GM20431 (cell line): ENCODE results near the gene PRLH.
"Not testable (repeated sequence)": the region's sequence is repeated elsewhere in the genome, so short reads cannot be mapped to it uniquely, and the experiment has no call there.

Experiments used
- in situ Hi-C: fragments of 300-500 bp; cut with MseI, MboI; formaldehyde crosslinking; loops from one replicate; pipeline ENCODE4 v1.15.0; 2020; ENCODE audit warnings: low sequenced_read_pairs; ENCODE audit not compliant: unreplicated experiment

PRLH gene

GRCh38 chr2:237576974-237577373 lies 10.6 kb downstream of the PRLH start:
- in situ Hi-C loops = no loop called here

GRCh38 chr2:237577458-237577857 lies 11.1 kb downstream of the PRLH start:
- in situ Hi-C loops = no loop called here

DNA sequence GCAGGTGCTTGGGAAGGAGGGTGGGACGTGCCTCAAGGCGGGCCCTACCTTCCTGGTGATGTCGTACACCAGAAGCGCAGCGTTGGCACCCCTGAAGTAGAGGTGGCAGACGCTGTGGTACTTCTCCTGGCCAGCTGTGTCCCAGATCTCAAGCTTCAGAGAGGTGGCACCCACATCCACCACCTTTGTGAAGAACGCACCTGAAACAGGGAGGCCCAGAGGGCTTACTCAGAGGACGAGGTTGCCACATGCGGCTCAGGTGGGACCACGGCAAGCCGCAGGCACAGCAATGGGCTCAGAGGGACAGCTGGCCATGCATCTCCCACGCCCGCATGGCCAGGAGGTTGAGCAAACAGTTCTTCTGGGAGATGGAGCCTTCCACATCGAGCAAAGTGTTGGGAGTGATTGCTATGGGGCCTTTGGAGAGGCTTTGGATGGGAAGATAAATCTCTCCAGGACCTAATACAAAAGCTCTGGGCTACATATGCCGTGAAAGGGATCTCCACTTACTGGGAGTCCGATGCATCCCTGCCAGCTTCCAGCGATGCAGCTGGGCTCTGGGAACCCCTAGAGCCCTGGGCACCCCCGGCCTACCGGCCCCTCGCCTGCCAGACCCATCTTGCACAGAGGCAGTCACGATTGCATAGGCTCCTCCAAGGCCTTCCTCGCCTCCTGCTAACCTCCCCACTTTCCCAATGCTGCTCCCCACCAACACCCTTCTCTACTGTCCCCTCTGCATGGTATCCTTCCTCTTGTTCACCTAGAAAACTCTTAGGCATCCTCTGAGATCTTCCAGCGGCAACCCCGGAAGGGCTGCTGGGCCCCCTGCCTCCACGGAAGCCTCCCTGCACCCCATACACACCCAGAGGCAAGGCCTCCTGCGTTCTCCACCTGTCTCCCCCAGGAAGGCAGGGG lies 11.8 kb downstream of the PRLH start:
- in situ Hi-C loops = no loop called here

GRCh38 chr2:237581326-237581725 lies 15.0 kb downstream of the PRLH start:
- in situ Hi-C loops = no loop called here

DNA sequence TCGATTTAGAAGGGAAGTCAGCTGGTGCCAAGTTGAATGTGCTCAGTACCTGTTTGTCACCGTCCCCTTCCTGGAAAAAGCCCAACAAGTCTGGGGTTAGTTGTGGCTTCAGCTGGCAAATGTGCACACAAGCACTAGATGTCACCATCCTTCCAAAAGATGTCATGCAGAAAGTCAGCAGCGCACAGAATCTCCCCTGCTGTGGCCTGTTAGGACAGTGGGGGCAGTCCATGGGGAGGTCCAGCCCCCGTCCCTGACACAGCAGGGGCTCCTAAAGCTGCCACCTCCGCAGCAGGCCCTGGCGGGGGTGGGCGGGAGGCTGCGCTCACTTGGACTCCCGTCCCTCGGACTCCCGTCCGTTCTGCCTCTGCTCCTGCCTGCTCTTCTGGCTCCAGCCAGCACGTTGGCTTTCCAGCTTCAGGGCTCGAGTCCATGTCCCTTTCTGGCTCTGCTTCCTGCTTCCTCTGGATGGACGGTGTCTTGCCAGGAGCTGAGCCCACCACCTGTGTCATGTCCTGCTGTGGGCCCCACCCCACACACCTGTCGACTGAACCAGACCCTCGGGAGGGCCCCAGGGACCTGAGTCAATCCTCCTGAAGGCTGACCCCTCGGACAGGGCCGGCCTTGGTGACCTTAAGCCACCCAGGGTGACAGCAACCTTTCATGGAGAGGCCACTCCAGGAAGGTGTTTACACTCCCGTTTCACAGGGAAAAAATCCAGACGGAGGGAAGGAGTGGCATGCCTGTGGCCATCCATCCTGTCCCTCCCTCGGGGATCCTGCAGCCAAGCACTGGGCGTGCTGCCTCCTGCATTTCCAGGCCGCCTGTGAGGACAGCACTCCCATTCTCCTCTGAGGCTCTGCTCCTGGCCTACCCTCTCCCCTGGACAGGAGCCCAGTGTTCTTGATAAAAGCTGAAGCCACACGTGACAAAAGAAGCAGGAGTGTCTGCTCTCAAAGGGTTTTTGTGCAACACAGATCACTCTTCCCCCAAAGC lies 15.7 kb downstream of the PRLH start:
- in situ Hi-C loops = no loop called here

DNA sequence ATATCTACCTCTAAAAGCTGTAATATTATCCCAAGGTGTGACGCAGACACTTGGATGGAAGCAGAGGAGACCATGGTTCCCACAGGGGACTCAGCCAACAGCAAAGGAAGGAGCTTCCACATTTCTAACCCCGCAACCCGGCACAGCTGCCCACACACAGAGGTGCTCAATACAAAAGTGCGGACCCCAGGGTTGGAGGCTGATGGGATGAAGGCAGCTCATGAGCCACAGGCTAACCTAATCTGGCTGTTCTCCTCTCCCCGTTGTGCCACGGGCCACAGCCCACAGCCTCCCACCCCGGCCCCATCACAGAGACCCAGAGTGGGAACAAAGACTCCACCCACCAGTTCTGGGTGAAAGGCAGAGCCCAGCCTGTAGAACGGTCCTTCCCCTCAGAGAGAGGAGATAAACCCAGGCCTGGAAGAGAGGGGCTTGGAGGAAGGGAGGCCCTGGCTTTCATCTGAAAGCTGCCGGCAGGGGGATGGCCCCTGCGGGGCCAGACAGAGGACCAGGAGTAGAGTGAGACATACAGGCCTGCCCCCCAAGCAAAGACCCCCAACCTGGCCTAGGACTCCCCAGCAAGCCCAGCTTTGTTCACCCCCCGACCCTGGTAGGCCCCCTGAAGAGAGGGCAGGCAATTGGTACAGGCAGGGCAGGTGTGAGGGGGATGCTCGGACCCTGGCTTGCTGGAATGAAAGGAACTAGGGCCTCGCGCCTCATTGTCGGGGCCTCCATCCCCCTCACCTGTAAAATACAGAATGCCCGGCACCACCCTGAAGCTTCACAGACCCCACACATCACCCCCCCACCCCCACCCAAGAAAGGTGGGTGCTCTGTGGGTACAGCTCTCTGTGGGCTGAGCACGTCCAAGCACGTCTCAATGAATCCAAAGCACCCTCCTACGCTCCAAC lies 17.3 kb downstream of the PRLH start:
- in situ Hi-C loops = no loop called here

GRCh38 chr2:237585590-237586221 lies 19.3 kb downstream of the PRLH start:
- in situ Hi-C loops = no loop called here

GRCh38 chr2:237588044-237588696 lies 21.8 kb downstream of the PRLH start:
- in situ Hi-C loops = no loop called here

DNA sequence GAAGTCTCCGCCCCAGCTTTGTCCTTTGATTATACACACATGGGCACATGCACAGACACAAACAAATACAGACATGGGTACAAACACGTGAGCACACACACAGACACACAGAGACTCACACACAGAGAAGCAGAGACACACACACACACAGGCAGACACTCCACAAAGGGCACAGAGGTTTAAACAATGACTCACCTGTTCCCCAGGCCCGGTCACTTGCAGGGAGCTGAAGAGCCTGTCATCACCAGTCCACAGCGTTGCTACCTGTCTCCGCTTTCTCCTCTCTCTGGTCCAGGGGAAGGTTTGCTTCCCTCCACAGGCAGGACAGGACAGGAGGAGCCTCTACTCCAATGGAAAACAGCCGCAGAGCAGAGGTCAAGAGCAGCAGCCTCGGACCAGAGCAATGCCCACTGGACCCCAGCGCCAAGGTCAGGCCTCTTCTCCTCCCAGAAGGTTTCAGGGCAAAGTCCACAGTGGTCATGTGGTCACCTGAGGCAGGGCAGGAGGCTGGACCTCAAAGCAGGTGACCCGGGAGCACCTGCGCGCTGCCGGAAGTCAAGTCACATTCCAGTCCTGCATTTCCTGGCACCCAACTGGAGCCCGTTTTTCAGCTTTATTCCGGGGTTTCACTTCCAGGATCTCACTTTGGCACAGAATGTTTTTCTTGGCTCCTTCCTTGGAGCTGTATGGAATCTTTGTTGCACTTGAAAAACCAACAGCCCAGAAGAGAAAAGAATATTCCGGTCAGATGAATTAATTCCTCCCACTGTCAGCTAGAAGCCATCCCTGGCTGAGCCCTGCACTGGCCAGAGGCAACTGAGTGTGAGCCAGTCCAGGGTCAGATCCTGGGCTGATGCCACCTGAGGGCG lies 24.1 kb downstream of the PRLH start, which contains the start of gene RAB17:
Gene RAB17 (minus strand): TSS at position 463 of the 869 bp plus-strand sequence. CDS start 4,580 bp downstream, outside the sequence.
- in situ Hi-C loops = no loop called here

DNA sequence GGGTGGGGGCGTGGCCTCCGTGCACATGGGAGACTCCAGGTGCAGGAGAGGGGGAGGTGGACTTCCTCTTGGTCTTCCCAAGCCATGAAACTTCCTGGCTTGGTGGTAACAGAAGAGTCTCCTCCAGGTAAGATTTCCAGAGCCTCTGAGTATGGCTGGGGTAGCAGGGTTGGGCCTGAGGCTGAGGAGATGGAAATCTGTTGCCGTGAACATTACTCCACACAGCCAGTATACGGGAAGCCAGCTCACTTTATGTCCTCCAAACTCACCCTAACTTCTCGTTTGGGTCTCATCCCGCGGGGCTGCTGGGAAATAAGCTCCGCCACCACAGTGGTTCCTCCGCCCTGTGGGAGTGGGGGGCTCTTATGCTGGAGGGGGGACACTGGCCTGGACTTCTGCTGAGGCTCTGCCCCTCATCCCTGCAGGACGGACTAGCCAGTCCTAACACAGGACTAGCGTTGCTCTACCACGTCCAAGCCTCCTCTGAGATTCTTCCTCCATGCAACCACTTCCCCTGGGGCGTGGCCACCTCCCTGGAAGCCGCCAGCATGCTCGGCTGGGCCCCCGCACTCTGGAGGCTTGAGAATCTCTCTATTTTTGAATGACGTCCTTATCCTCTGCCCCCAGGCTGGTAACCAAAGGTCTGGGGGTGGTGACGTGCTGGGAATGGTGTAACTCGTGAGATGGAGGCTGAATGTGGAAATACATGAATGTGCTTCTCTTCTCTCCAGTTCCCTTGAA lies 24.9 kb downstream of the PRLH start:
- in situ Hi-C loops = no loop called here

- in situ Hi-C loops = no loop called here
These were observed 26.1 kb downstream of the PRLH start for GRCh38 chr2:237592425-237592980.

DNA sequence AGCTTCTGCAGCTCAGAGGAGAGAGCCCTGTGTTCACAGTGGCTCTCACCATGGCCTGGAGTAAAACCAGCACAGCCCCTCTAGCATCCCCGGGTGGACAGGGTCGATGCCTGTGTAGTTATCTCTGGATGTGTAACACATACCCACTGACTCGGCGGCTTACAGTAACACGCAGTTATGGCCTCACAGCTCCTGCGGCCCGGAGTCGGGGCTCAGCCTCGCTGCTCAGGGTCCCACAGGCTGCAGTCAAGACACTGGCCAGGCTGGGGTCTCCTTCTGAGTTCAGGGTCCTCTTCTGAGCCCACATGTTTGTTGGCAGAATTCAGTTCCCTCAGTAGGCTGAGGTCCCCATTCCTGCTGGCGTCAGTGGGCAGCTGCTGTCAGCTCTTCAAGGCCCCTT lies 26.7 kb downstream of the PRLH start:
- in situ Hi-C loops = no loop called here

DNA sequence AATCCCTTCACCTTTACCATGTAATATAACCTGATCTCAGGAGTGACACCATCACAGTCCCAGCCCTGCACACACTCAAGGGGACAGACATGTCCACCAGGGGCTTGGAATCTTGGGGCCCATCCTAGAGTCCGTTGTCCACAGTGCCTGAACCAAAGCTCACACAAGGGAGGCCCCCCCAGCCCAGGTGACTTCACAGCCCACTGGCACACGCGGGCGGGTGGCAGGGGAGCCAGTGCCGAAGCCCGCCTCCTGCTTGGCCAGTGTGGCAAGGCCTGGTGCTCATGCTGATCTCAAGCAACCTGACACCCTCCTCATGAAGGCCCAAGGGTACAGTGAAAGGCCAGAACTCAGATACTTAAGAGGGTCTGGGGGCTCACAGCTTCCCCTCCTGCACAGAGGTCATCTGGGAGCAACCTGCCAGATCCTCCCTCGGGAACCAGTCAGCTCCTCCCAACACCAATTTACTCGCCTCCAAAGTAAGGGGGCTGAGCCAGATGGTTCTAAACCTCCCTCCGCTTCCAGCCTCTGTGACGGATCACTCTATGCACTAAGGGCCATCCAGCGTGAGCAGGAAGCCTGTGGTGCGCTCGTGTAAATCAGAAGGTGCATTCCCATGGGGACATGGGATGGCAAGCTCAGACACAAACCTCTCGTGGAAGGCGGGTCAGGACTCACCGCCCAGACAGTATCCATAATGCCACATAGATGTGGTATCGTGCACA lies 27.4 kb downstream of the PRLH start:
- in situ Hi-C loops = no loop called here

- in situ Hi-C loops = no loop called here
These were observed 28.1 kb downstream of the PRLH start for GRCh38 chr2:237594514-237594871.

GRCh38 chr2:237595829-237596519 lies 29.6 kb downstream of the PRLH start:
- in situ Hi-C loops = not testable (repeated sequence)
